Gastroesophageal sphincter (tissue), 4 donors: ENCODE results near the gene CORO2B. TPM values are rescaled to one million over a fixed set of nuclear protein-coding genes. Genes with fewer than 3 reads are reported as not detected.

Source experiments
- ATAC-seq: fragments of 150-250 bp; one replicate; pipeline ENCODE4 v1.9.1; 2016; ENCODE audit warnings: mild to moderate bottlenecking, moderate library complexity
- H3K27ac ChIP-seq, 4 donors: fragments of 200-600 bp; sonication (generic) in 3 of 4; 1 replicate in 3 of 4; 2 replicates in 1 of 4; pipeline ENCODE4 v1.5.1; 2016 to 2019
- H3K27me3 ChIP-seq: fragments of 200-600 bp; sonication (generic); one replicate; pipeline ENCODE4 v1.5.1; 2019
- H3K36me3 ChIP-seq, 2 donors: fragments of 200-600 bp; sonication (generic); one replicate each; pipeline ENCODE4 v1.5.1; 2019; ENCODE audit warnings: control low read depth in 1 of 2
- H3K4me1 ChIP-seq, 3 donors: fragments of 200-600 bp; sonication (generic); 1 replicate in 2 of 3; 2 replicates in 1 of 3; pipeline ENCODE4 v1.5.1; 2016 to 2019; ENCODE audit warnings: control low read depth in 2 of 3
- H3K4me3 ChIP-seq, 2 donors: fragments of 200-600 bp; sonication (generic); one replicate each; pipeline ENCODE4 v1.5.1; 2019; ENCODE audit warnings: mild to moderate bottlenecking in 1 of 2, moderate library complexity in 1 of 2
- H3K9me3 ChIP-seq, 3 donors: fragments of 200-600 bp; sonication (generic); one replicate each; pipeline ENCODE4 v1.5.1; 2017 to 2019; ENCODE audit warnings: control low read depth in 2 of 3
- CTCF ChIP-seq, 4 experiments: fragments of 200-600 bp in 2 of 4; fragments of 450-650 bp in 2 of 4; sonication (generic) in 1 of 4; IDR thresholded peaks; one replicate each; pipeline ENCODE4 v1.5.1; 2017 to 2019; ENCODE audit warnings: antibody characterized with exemption in 4 of 4, mild to moderate bottlenecking in 2 of 4, moderate library complexity in 2 of 4
- EP300 ChIP-seq: sonication (generic); formaldehyde crosslinking; IDR thresholded peaks from one replicate; pipeline ENCODE4 v1.6.1; 2017; ENCODE audit warnings: antibody characterized with exemption, mild to moderate bottlenecking
- POLR2A ChIP-seq, 2 donors: fragments of 450-650 bp; IDR thresholded peaks; one replicate each; pipeline ENCODE4 v1.6.1; 2017; ENCODE audit warnings: antibody characterized with exemption in 2 of 2, mild to moderate bottlenecking in 2 of 2, moderate library complexity in 1 of 2
- POLR2AphosphoS5 ChIP-seq: sonication (generic); formaldehyde crosslinking; IDR thresholded peaks from one replicate; pipeline ENCODE4 v1.6.1; 2017; ENCODE audit warnings: antibody characterized with exemption
- WGBS, 2 donors: methylation state at CpG; one replicate each; pipeline ENCODE4 v1.1.5; 2018; ENCODE audit warnings: low coverage in 1 of 2; 5-methylcytosine and 5-hydroxymethylcytosine counted together
- total RNA-seq, 4 donors: library from RNA; depleted of rRNA; stranded (reverse); fragments of >200 nt; gene quantifications; one replicate each; pipeline ENCODE4 v1.1.0, GENCODE V29; 2016

The CORO2B gene
- total RNA-seq, 4 donors from 2014 or later, result 3.2 to 9.1 (median 6.6) TPM

DNA sequence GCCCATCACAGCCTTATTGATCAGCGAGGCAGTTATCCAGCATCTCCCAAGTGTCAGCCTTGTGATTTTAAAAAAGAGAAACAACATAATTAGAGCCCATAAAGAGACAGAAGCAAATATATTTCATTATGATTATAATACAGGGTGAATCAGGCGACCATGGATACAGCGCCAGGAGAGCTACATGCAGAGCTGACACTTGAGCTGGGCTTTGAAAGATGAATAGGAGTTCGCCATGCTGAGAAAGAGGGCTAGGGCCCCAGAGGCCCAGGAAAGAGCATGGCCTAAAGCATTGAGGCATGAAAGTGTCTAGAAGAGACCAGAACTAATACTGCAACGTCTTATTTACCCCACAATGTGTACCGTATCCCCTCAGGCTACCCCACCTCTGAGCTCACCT, 4.2 kb upstream of the CORO2B start:
- H3K27me3 ChIP-seq, result peaks cover 98% of the 10 kb centered on the region
- 90 to 100% methylated on average over 4 to 6 of the region's 6 CpGs for WGBS, 2 donors
- ATAC-seq, result no peak

GRCh38 chr15:68576235-68576892, 2.4 kb upstream of the CORO2B start:
- Histone ChIP-seq H3K4me1 (peaks cover 0 to 29% (median 4%) of the 10 kb centered on the region in 3 donors), H3K27me3 (peaks cover 85% of the 10 kb centered on the region), H3K9me3 (no peaks in the 10 kb centered on the region), H3K36me3 (no peaks in the 10 kb centered on the region), H3K27ac (no peak overlapping the region), H3K4me3 (no peak overlapping the region)
- WGBS, 2 donors, result 78 to 80% methylated on average over 2 to 3 of the region's 5 CpGs
- no peak for ATAC-seq
- TF ChIP-seq POLR2AphosphoS5 (no peak), POLR2A (IDR thresholded peaks at IDR 0.05) (no peak), CTCF (IDR thresholded peaks at IDR 0.05) (no peak)

More for the DNA sequence above, 4.2 kb upstream of the CORO2B start:
- H3K4me1 ChIP-seq, result peaks cover 0 to 24% (median 4%) of the 10 kb centered on the region in 3 donors
- no peaks in the 10 kb centered on the region for H3K9me3 ChIP-seq
- no peak for TF ChIP-seq POLR2AphosphoS5
- no peak for TF ChIP-seq POLR2A (IDR thresholded peaks at IDR 0.05)
- TF ChIP-seq EP300, result no peak
- no peak for TF ChIP-seq CTCF (IDR thresholded peaks at IDR 0.05)
- no peaks in the 10 kb centered on the region for H3K36me3 ChIP-seq
- H3K27ac ChIP-seq, result no peak overlapping the region
- no peak overlapping the region for H3K4me3 ChIP-seq

DNA sequence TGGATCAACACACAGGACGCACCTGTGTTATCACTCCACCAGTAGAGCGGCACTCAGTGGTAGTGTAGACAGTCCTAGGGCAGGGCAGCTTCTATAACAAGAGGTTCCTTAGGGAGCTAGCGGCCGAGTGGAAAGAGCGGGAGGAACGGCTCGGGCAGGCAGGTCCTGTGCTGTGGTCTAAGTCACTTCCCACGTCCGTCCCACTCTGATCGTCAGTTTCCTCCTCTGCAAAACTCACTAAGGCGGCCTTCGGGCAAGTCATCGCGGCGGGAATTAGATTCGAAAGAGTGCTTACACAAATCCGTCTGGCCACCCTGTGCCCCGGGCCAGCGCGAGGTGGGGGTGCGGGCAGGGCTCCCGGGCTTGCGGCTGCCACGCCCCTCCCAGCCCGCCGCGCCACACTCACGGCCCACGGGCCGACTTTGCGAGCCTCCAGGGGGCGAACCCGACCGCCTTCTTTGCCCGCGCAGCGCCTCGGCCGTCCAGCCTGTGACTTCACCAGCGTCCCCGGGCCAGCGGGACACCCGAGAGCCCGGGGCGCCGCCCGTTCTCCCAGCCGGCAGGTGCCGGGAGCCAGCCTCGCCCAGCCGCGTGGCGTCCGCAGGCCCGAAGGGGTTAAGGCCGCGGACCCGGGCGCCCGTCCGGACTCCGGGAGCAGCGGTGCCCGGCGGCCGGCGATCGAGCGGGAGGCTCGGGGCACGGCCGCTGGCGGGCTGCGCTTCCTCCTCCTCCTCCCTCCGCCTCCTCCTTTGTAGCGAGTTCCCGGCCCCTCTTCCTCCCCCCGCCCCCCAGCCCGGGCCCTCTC, 416 bp upstream of the CORO2B start:
- ATAC-seq, result peak; percentile 85
- peaks cover 65% of the 10 kb centered on the region for H3K27me3 ChIP-seq
- H3K27ac ChIP-seq, result peak overlapping the region in 3 of 4 donors; percentile 79 to 88 (median 86)
- H3K36me3 ChIP-seq, result no peaks in the 10 kb centered on the region
- peaks cover 0 to 29% (median 4%) of the 10 kb centered on the region in 3 donors for H3K4me1 ChIP-seq
- WGBS, 2 donors, result 0% methylated on average over 1 to 7 of the region's 79 CpGs
- no peak for TF ChIP-seq POLR2A (IDR thresholded peaks at IDR 0.05)
- TF ChIP-seq CTCF (IDR thresholded peaks at IDR 0.05), result peak in 3 of 4 experiments; percentile 53 to 69 (median 59)
- H3K4me3 ChIP-seq, result peak overlapping the region; percentile 31 to 66
- H3K9me3 ChIP-seq, result no peaks in the 10 kb centered on the region

DNA sequence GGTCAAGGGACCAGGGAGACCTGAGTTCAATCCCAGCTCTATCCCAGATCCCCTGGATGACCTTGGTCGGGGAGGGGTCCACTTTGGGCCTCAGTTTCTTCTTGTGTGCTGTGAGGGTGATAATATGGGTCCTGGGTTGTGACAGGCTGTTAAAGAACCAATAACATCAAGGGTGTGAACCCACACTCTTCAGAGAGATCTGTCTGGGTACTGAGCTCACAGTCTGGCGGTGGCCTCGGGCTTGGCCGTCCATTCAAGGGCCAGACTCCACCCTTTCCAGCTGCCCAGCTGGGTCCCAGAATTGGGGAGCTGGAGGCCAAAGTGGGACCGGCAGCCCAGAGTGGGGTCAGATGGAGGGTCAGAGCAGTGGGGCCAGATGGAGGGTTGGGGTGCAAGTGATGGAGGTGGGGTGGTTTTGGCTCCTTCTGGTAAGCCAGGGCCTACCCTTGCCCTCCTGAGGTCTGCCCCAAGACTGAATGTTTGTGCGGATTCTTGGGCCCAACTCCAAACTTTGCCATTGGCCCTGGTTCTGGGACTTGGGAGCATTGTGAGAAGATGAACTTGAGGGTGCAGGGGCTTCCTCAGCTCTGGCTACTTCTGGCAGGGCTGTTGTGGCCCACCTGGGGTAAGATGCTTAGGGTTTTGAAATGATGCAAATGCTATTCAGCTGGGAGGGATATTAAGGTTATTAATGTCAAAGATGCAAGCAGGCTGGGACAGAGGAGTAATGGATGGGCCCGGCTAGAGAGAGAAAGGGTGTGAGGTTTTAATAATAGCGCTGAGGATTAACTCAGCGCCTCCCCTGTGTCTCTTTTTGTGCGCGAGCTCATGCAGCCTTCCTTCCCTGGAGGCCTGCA, 1.5 kb downstream of the CORO2B start:
- no peak for ATAC-seq
- H3K4me1 ChIP-seq, result peaks cover 0 to 45% (median 12%) of the 10 kb centered on the region in 3 donors
- no peaks in the 10 kb centered on the region for H3K9me3 ChIP-seq
- peaks cover 46% of the 10 kb centered on the region for H3K27me3 ChIP-seq
- WGBS, 2 donors, result 65 to 83% methylated on average over 4 to 10 of the region's 11 CpGs
- H3K4me3 ChIP-seq, result peak overlapping the region in 1 of 2 donors; percentile 66
- H3K27ac ChIP-seq, result peak overlapping the region in 3 of 4 donors; percentile 79 to 88 (median 86)
- TF ChIP-seq EP300 (no peak), POLR2AphosphoS5 (no peak), POLR2A (IDR thresholded peaks at IDR 0.05) (no peak), CTCF (IDR thresholded peaks at IDR 0.05) (no peak)
- H3K36me3 ChIP-seq, result no peaks in the 10 kb centered on the region
